Measurements from ENCODE around the gene DDN.

Gene DDN

DNA sequence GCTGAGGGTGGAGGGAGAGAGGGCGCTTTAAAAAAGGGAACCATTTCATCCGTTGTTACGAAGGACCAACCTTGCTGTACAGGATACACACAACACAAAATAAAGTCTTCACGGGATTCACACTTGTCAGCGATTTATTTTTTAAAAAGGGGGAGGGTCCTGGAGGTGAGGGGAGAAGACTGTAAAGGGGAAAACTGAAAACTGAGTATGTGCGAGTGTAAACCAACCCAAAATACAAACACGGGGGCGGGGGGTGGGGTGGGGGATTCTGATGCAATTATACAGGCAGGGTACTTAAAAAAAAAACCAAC lies 19.9 kb upstream of the DDN start:
- TF ChIP-seq, protein P1, sequence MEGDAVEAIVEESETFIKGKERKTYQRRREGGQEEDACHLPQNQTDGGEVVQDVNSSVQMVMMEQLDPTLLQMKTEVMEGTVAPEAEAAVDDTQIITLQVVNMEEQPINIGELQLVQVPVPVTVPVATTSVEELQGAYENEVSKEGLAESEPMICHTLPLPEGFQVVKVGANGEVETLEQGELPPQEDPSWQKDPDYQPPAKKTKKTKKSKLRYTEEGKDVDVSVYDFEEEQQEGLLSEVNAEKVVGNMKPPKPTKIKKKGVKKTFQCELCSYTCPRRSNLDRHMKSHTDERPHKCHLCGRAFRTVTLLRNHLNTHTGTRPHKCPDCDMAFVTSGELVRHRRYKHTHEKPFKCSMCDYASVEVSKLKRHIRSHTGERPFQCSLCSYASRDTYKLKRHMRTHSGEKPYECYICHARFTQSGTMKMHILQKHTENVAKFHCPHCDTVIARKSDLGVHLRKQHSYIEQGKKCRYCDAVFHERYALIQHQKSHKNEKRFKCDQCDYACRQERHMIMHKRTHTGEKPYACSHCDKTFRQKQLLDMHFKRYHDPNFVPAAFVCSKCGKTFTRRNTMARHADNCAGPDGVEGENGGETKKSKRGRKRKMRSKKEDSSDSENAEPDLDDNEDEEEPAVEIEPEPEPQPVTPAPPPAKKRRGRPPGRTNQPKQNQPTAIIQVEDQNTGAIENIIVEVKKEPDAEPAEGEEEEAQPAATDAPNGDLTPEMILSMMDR (IDR thresholded peaks at IDR 0.05; ENCODE audit: control extremely low read depth, extremely low read depth, low read depth, missing control alignments): no peak
- POLR2A ChIA-PET: interaction anchor here (0.8 to 1.2 kb wide), 2 partner anchors 21 to 112 kb away, joined by 3 to 6 read pairs; partner anchors contain the start of gene TUBA1B
- no peak for DNase-seq (ENCODE audit: extremely low spot score)
- CTCF ChIA-PET: interaction anchor here (0.9 to 18.9 kb wide), 16 partner anchors 9 to 74 kb away, joined by 3 to 203 read pairs (median 7); partner anchors contain the start of gene WNT1

DNA sequence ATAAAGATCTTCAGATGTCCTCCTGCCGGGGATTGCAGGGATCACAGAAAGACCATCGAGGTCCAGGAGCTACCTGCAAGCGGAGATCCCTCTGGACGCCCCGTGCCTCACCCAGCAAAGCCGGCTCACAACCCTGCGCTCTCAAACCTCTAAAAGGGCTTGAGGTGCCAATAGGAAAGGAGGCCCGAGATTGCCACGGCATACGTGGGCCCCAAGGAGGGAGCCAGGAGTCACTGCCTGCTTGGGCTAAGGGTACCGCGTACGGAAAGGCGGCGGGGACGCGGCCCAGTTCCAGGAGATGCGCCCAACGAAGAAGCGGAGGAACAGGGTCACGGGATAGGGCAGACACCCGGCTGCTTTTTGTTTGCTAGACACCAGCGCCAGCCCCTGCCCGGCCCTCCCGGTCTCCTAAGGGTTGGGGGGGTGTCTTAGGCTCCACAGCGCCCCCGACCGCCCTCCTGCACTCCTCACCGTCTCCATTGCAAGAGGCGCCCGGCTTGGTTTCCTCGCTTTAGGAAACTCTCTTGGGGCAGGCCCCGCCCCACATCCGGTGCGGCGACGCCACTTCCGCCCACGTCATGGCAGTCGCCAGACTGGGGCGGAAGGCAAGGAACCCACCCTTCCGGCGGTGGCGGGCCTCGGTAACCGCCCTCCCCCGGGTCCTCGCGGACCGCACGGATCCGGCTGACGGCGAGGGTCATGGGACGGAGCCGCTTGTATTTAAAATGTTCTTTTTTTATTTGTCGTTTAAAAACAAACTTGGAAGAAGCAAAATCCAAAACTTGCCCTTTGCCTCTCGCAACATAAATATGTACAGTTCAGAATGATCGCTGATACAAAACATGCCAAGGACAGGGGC lies 19.3 kb upstream of the DDN start, which contains the start of gene PRKAG1:
TSS of gene PRKAG1 (minus strand) at position 516 of the 859 bp plus-strand sequence. CDS start at position 480, 36 bp downstream.
- TF ChIP-seq, protein P1 (IDR thresholded peaks at IDR 0.05; ENCODE audit: control extremely low read depth, extremely low read depth, low read depth, missing control alignments): peak; percentile 53
- CTCF ChIA-PET: interaction anchor here (0.8 to 18.9 kb wide), 14 partner anchors 9 to 45 kb away, joined by 4 to 253 read pairs (median 6); partner anchors contain the start of gene DDN
- POLR2A ChIA-PET: interaction anchor here (0.9 to 1.1 kb wide), 3 partner anchors 19 to 113 kb away, joined by 3 to 4 read pairs (median 3); partner anchors contain the start of gene TUBA1B
- DNase-seq (ENCODE audit: extremely low spot score): peak; percentile 99

DNA sequence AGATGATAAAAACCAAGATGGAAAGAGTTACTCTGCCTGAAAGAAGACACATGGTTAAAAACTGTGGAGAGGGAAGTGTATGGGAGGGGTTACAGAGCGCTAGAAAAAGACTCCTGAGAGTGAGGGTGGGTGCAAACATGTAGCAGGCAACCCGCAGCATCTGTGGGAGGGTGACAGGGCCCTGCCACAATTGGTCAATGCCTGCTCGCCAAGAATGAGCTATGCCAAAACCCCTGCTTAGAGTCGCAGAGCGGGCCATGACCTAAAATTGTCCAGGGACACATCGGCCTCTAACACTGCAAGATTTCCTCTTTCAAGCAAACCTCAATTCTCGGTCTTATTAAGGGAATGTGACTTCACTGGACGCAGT lies 18.7 kb upstream of the DDN start:
- POLR2A ChIA-PET: interaction anchor here (0.9 to 1.1 kb wide), 3 partner anchors 18 to 113 kb away, joined by 3 to 4 read pairs (median 3); partner anchors contain the start of gene TUBA1B

DNA sequence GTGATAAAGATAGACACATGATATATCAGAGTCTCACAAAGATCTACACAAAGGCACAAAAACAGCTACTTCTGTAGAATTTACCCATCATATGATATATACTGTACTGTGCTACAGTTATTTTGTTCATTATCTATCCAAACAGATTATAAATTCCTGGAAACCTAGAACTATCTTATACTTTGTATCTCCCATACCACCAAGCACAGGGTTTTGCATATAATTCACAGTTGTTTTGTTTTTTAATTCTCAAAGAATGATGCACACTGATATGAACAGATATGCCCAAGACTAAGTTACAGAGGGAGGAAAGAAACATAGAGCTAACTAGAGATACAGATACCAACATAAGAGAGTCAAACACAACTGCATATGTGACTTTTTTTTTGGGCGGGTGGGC lies 16.0 kb upstream of the DDN start:
- POLR2A ChIA-PET: interaction anchor here (0.8 kb wide), 1 partner anchor 22 kb away, joined by 3 read pairs; no protein-coding TSS in a partner anchor
- TF ChIP-seq, protein P1 (IDR thresholded peaks at IDR 0.05; ENCODE audit: control extremely low read depth, extremely low read depth, low read depth, missing control alignments): no peak
- CTCF ChIA-PET: interaction anchor here (1.2 to 14.3 kb wide), 5 partner anchors 13 to 36 kb away, joined by 4 to 253 read pairs (median 6); partner anchors contain the start of genes DDN and WNT1
- no peak for DNase-seq (ENCODE audit: extremely low spot score)

More for the DNA sequence above, 18.7 kb upstream of the DDN start:
- CTCF ChIA-PET: interaction anchor here (0.8 to 14.3 kb wide), 8 partner anchors 9 to 46 kb away, joined by 4 to 253 read pairs (median 6); partner anchors contain the start of gene DDN
- DNase-seq (ENCODE audit: extremely low spot score): no peak
- TF ChIP-seq, protein P1 (IDR thresholded peaks at IDR 0.05; ENCODE audit: control extremely low read depth, extremely low read depth, low read depth, missing control alignments): no peak

DNA sequence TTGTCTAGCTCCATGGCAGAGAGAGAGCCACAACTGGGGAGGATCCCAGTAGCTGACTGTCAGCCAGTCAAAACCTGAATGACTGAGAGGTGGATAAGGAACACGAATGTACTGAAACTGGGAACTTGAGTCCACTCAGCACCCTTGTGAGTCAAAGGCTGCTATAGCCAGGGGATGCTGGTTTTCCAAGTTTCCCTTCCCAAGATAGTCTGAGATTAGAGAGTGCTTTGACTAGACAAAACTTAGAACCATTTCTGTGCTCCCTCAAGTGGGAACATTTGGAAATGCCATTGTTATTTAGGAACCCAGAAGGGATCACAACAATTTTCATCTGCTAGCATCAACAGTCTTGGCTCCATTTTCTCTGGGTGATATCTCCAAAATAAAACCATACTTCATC lies 15.4 kb upstream of the DDN start:
- TF ChIP-seq, protein P1 (IDR thresholded peaks at IDR 0.05; ENCODE audit: control extremely low read depth, extremely low read depth, low read depth, missing control alignments): no peak
- no peak for DNase-seq (ENCODE audit: extremely low spot score)
- ChIA-PET CTCF (interaction anchor here (1.0 to 14.3 kb wide), 6 partner anchors 13 to 75 kb away, joined by 3 to 253 read pairs (median 5); partner anchors contain the start of genes DDN and WNT1), POLR2A (no interaction called here)

DNA sequence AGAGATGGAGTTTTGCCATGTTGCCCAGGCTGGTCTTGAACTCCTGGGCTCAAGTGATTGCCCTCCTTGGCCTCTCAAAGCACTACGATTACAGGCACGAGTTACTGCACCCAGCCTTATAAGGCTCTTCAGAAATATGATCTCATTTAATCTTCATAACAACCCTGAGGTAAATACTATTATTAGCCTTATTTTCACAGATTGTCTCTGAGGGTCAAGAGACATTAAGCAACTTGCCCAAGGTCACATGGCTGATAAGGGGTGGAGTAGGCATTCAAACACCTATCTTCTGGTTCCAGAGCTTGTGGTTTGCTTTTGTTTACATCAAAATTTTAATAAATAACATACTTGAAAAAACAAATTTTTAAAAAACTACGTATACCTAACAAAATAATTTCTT lies 14.3 kb upstream of the DDN start:
- TF ChIP-seq, protein P1 (IDR thresholded peaks at IDR 0.05; ENCODE audit: control extremely low read depth, extremely low read depth, low read depth, missing control alignments): no peak
- CTCF ChIA-PET: interaction anchor here (0.8 to 14.3 kb wide), 5 partner anchors 10 to 45 kb away, joined by 3 to 253 read pairs (median 5); partner anchors contain the start of gene DDN
- DNase-seq (ENCODE audit: extremely low spot score): no peak
- POLR2A ChIA-PET: no interaction called here
